Measurements from ENCODE around the gene AMHR2. TPM values are rescaled to one million over a fixed set of nuclear protein-coding genes. Genes with fewer than 3 reads are reported as not detected.
"Not testable (repeated sequence)": the region's sequence is repeated elsewhere in the genome, so short reads cannot be mapped to it uniquely, and the experiment has no call there.

Gene AMHR2
- total RNA-seq, 5 donors from 2014 or later (not counting 1 experiment from before 2014, with no cell fraction given) = 0.19 TPM; not detected in 4

DNA sequence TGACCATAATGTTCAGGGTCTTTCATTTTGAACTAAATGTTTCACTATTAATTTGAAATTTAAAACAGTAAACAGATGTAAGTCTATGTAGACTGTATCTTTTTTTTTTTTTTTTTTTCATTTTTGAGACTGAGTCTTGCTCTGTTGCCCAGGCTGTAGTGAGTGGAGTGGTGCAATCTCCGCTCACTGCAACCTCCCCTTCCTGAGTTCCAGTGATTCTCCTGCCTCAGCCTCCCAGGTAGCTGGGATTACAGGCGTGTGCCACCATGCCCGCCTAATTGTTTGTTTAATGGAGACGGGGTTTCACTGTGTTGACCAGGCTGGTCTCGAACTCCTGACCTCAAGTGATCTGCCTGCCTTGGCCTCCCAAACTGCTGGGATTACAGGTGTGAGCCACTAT lies 37.3 kb upstream of the AMHR2 start:
- not testable (repeated sequence) for H3K27me3 ChIP-seq (replicated peaks in 1 of 2; ENCODE audit: control insufficient read depth in 2 of 2, extremely low read depth in 1 of 2, insufficient read depth in 2 of 2, low read length in 1 of 2); H3K27ac ChIP-seq (ENCODE audit: low read length); ATAC-seq (replicated peaks in 1 of 4); H3K9me3 Mint-ChIP-seq; DNase-seq; H3K9me3 ChIP-seq; H3K27me3 Mint-ChIP-seq
- peaks cover 79 to 86% (median 82%) of the 10 kb centered on the region in 3 donors for H3K4me1 Mint-ChIP-seq
- peaks cover 42% of the 10 kb centered on the region for H3K36me3 Mint-ChIP-seq
- H3K4me1 ChIP-seq (ENCODE audit: control insufficient read depth in 1 of 2, extremely low read depth in 1 of 2, insufficient read depth in 2 of 2, low read length in 2 of 2) = peaks cover 23 to 79% of the 10 kb centered on the region in 2 experiments
- peak overlapping the region in 2 of 3 donors; percentile 61 to 74 for H3K4me3 Mint-ChIP-seq
- H3K36me3 ChIP-seq (ENCODE audit: control insufficient read depth in 2 of 2, extremely low read depth in 1 of 2, insufficient read depth in 1 of 2, low read length in 1 of 2) = peaks cover 5 to 49% of the 10 kb centered on the region in 2 donors
- ChIA-PET CTCF (interaction anchor here in 1 of 2 donors (0.6 to 2.2 kb wide), 2 partner anchors 24 to 33 kb away, joined by 3 to 7 read pairs; no protein-coding TSS in a partner anchor), POLR2A (interaction anchor here (0.6 to 1.0 kb wide), 3 partner anchors 21 to 69 kb away, joined by 3 to 16 read pairs (median 8); no protein-coding TSS in a partner anchor)
- peak overlapping the region; percentile 17 to 60 for H3K27ac Mint-ChIP-seq
- H3K4me3 ChIP-seq (ENCODE audit: control insufficient read depth in 1 of 2, extremely low read depth in 1 of 2, low read length in 1 of 2) = peak overlapping the region in 1 of 2 donors; percentile 15
- no CpG with 5 or more reads among the region's 5 CpGs for WGBS (ENCODE audit: insufficient coverage)

DNA sequence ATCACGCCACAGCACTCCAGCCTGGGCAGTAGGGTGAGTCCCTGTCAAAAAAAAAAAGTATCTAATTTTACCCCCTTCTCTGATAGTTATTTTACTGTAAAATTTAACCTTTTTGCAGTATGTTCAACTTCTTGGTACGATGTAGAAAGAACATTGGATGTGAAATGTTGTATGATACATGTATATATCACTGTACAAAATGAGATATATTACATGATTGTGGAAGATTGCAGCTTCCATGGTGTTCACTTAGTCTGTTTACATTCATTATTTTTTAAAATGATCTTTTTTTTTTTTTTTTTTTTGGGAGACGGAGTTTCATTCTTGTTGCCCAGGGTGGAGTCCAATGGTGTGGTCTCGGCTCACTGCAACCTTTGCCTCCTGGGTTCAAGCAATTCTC lies 34.7 kb upstream of the AMHR2 start:
- peak overlapping the region in 2 of 3 donors; percentile 47 to 61 for H3K4me3 Mint-ChIP-seq
- no peak overlapping the region for H3K27ac ChIP-seq (ENCODE audit: low read length)
- H3K9me3 ChIP-seq = no peaks in the 10 kb centered on the region
- DNase-seq = no peak
- no peak overlapping the region for H3K4me3 ChIP-seq (ENCODE audit: control insufficient read depth in 1 of 2, extremely low read depth in 1 of 2, low read length in 1 of 2)
- H3K4me1 Mint-ChIP-seq = peaks cover 61 to 66% (median 62%) of the 10 kb centered on the region in 3 donors
- ChIA-PET POLR2A (no interaction called here), CTCF (interaction anchor here (0.5 to 2.2 kb wide), 2 partner anchors 34 to 36 kb away, joined by 3 to 7 read pairs; no protein-coding TSS in a partner anchor)
- no peaks in the 10 kb centered on the region for H3K27me3 Mint-ChIP-seq
- no peaks in the 10 kb centered on the region for H3K9me3 Mint-ChIP-seq
- peaks cover 3 to 37% of the 10 kb centered on the region in 2 donors for H3K36me3 ChIP-seq (ENCODE audit: control insufficient read depth in 2 of 2, extremely low read depth in 1 of 2, insufficient read depth in 1 of 2, low read length in 1 of 2)
- peaks cover 22% of the 10 kb centered on the region for H3K36me3 Mint-ChIP-seq
- H3K27me3 ChIP-seq (replicated peaks in 1 of 2; ENCODE audit: control insufficient read depth in 2 of 2, extremely low read depth in 1 of 2, insufficient read depth in 2 of 2, low read length in 1 of 2) = no peaks in the 10 kb centered on the region
- ATAC-seq (replicated peaks in 1 of 4) = no peak
- H3K27ac Mint-ChIP-seq = no peak overlapping the region
- 100% methylated on average over 1 of the region's 4 CpGs for WGBS (ENCODE audit: insufficient coverage)
- peaks cover 6 to 54% of the 10 kb centered on the region in 2 experiments for H3K4me1 ChIP-seq (ENCODE audit: control insufficient read depth in 1 of 2, extremely low read depth in 1 of 2, insufficient read depth in 2 of 2, low read length in 2 of 2)

DNA sequence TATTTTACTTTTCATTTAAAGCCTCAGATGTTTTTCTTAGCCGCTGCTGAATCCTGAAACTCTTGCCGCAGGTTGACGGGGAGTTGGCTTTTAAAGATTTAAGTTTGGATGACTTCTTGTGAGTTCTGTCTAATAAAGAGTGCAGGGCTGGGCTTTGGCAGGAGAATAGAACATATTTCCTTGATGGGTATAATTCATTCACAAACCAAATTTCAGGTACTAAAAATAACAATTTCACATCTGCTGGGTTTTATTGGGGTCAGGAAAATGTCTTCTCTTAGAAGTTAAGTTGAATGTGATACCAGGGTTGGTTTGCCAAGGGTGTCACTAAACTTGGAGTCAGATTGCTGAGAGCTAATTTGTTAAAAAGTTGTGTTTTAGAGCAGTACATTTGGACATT lies 34.0 kb upstream of the AMHR2 start:
- WGBS (ENCODE audit: insufficient coverage) = no CpG with 5 or more reads among the region's 3 CpGs
- Histone ChIP-seq H3K4me1 (ENCODE audit: control insufficient read depth in 1 of 2, extremely low read depth in 1 of 2, insufficient read depth in 2 of 2, low read length in 2 of 2) (peaks cover 3 to 47% of the 10 kb centered on the region in 2 experiments), H3K27me3 (replicated peaks in 1 of 2; ENCODE audit: control insufficient read depth in 2 of 2, extremely low read depth in 1 of 2, insufficient read depth in 2 of 2, low read length in 1 of 2) (no peaks in the 10 kb centered on the region), H3K9me3 (no peaks in the 10 kb centered on the region), H3K4me3 (ENCODE audit: control insufficient read depth in 1 of 2, extremely low read depth in 1 of 2, low read length in 1 of 2) (no peak overlapping the region), H3K36me3 (ENCODE audit: control insufficient read depth in 2 of 2, extremely low read depth in 1 of 2, insufficient read depth in 1 of 2, low read length in 1 of 2) (peaks cover 2 to 36% of the 10 kb centered on the region in 2 donors), H3K27ac (ENCODE audit: low read length) (no peak overlapping the region)
- Mint-ChIP-seq H3K9me3 (no peaks in the 10 kb centered on the region), H3K4me3 (peak overlapping the region in 2 of 3 donors; percentile 5 to 35), H3K36me3 (peaks cover 22% of the 10 kb centered on the region), H3K27ac (peak overlapping the region; percentile 1 to 3), H3K4me1 (peaks cover 55 to 61% (median 59%) of the 10 kb centered on the region in 3 donors), H3K27me3 (no peaks in the 10 kb centered on the region)
- ChIA-PET POLR2A (interaction anchor here in 1 of 2 donors (0.7 kb wide), 1 partner anchor 68 kb away, joined by 3 read pairs; the partner anchor contains the start of gene AAAS), CTCF (interaction anchor here in 1 of 2 donors (0.9 kb wide), 1 partner anchor 25 kb away, joined by 3 read pairs; no protein-coding TSS in a partner anchor)
- DNase-seq (no peak), ATAC-seq (replicated peaks in 1 of 4) (no peak)

DNA sequence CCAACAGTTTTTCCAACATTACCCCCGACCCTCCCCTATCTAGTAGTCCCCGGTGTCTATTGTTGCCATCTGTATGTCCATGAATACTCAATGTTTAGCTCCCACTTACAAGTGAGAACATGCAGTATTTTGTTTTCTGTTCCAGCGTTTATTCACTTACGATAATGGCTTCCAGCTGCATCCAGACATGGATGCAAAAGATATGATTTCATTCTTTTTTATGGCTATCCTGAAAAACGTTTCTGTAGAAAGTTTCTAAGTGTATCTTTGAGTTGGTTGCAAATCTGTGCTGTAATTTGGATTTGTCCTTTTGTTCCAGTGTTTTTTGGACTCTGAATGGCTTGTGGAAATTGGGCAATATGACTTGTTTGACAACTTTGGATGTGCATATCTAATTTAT lies 31.9 kb upstream of the AMHR2 start:
- no peaks in the 10 kb centered on the region for H3K9me3 ChIP-seq
- Mint-ChIP-seq H3K36me3 (peaks cover 23% of the 10 kb centered on the region), H3K9me3 (no peaks in the 10 kb centered on the region), H3K4me1 (peaks cover 50 to 52% (median 50%) of the 10 kb centered on the region in 3 donors), H3K27ac (peak overlapping the region in 1 of 2 donors; percentile 49), H3K27me3 (no peaks in the 10 kb centered on the region), H3K4me3 (peak overlapping the region in 1 of 3 donors; percentile 18)
- H3K27ac ChIP-seq (ENCODE audit: low read length) = no peak overlapping the region
- H3K27me3 ChIP-seq (replicated peaks in 1 of 2; ENCODE audit: control insufficient read depth in 2 of 2, extremely low read depth in 1 of 2, insufficient read depth in 2 of 2, low read length in 1 of 2) = no peaks in the 10 kb centered on the region
- no peak overlapping the region for H3K4me3 ChIP-seq (ENCODE audit: control insufficient read depth in 1 of 2, extremely low read depth in 1 of 2, low read length in 1 of 2)
- 78% methylated on average over 3 of the region's 5 CpGs for WGBS (ENCODE audit: insufficient coverage)
- no peak for DNase-seq
- POLR2A ChIA-PET = no interaction called here
- peaks cover 2 to 29% of the 10 kb centered on the region in 2 experiments for H3K4me1 ChIP-seq (ENCODE audit: control insufficient read depth in 1 of 2, extremely low read depth in 1 of 2, insufficient read depth in 2 of 2, low read length in 2 of 2)
- no peak for ATAC-seq (replicated peaks in 1 of 4)
- H3K36me3 ChIP-seq (ENCODE audit: control insufficient read depth in 2 of 2, extremely low read depth in 1 of 2, insufficient read depth in 1 of 2, low read length in 1 of 2) = peaks cover 0 to 34% of the 10 kb centered on the region in 2 donors
- CTCF ChIA-PET = interaction anchor here in 1 of 2 donors (0.6 kb wide), 1 partner anchor 48 kb away, joined by 3 read pairs; no protein-coding TSS in a partner anchor

DNA sequence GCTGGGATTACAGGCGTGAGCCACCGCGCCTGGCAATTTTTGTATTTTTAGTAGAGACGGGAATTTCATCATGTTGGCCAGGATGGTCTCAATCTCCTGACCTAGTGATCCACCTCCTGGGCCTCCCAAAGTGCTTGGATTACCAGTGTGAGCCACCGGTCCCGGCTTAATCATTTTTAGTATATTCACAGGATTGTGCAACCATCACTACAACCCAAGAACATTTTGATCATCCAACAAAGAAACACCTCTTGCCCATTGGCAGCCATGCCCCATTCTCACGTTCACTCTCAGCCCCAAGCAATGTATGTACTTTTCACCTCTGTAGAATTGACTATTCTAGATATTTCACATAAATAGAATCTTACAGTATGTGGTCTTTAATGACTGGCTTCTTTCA lies 23.8 kb upstream of the AMHR2 start:
- 100% methylated on average over 6 of the region's 7 CpGs for WGBS (ENCODE audit: insufficient coverage)
- Histone ChIP-seq H3K4me1 (ENCODE audit: control insufficient read depth in 1 of 2, extremely low read depth in 1 of 2, insufficient read depth in 2 of 2, low read length in 2 of 2) (no peaks in the 10 kb centered on the region), H3K27ac (ENCODE audit: low read length) (no peak overlapping the region), H3K9me3 (no peaks in the 10 kb centered on the region), H3K4me3 (ENCODE audit: control insufficient read depth in 1 of 2, extremely low read depth in 1 of 2, low read length in 1 of 2) (no peak overlapping the region), H3K27me3 (replicated peaks in 1 of 2; ENCODE audit: control insufficient read depth in 2 of 2, extremely low read depth in 1 of 2, insufficient read depth in 2 of 2, low read length in 1 of 2) (no peaks in the 10 kb centered on the region), H3K36me3 (ENCODE audit: control insufficient read depth in 2 of 2, extremely low read depth in 1 of 2, insufficient read depth in 1 of 2, low read length in 1 of 2) (peaks cover 6 to 24% of the 10 kb centered on the region in 2 donors)
- H3K4me1 Mint-ChIP-seq = peaks cover 17 to 24% (median 22%) of the 10 kb centered on the region in 3 donors
- POLR2A ChIA-PET = no interaction called here
- CTCF ChIA-PET = no interaction called here
- no peak for ATAC-seq (replicated peaks in 1 of 4)
- no peak for DNase-seq
- peaks cover 16% of the 10 kb centered on the region for H3K36me3 Mint-ChIP-seq
- H3K27me3 Mint-ChIP-seq = no peaks in the 10 kb centered on the region
- no peaks in the 10 kb centered on the region for H3K9me3 Mint-ChIP-seq
- no peak overlapping the region for H3K4me3 Mint-ChIP-seq
- no peak overlapping the region for H3K27ac Mint-ChIP-seq

DNA sequence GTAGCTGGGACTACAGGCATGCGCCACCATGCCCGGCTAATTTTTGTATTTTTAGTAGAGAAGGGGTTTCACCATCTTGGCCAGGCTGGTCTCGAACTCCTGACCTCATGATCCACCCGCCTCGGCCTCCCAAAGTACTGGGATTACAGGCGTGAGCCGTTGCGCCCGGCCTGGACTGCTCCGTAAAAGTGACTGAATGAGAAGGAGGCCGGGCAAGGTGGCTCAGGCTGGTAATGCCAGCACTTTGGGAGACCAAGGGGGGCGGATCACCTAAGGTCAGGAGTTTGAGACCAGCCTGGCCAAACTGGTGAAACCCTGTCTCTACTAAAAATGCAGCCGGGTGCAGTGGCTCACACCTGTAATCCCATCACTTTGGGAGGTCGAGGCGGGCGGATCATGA lies 21.3 kb upstream of the AMHR2 start:
- not testable (repeated sequence) for H3K27ac Mint-ChIP-seq; H3K27me3 ChIP-seq (replicated peaks in 1 of 2; ENCODE audit: control insufficient read depth in 2 of 2, extremely low read depth in 1 of 2, insufficient read depth in 2 of 2, low read length in 1 of 2); H3K4me1 ChIP-seq (ENCODE audit: control insufficient read depth in 1 of 2, extremely low read depth in 1 of 2, insufficient read depth in 2 of 2, low read length in 2 of 2); DNase-seq; H3K27me3 Mint-ChIP-seq; H3K4me3 Mint-ChIP-seq; H3K4me3 ChIP-seq (ENCODE audit: control insufficient read depth in 1 of 2, extremely low read depth in 1 of 2, low read length in 1 of 2); H3K9me3 ChIP-seq; H3K27ac ChIP-seq (ENCODE audit: low read length); ATAC-seq (replicated peaks in 1 of 4); H3K9me3 Mint-ChIP-seq
- peaks cover 13% of the 10 kb centered on the region for H3K36me3 Mint-ChIP-seq
- ChIA-PET CTCF (interaction anchor here in 1 of 2 donors (1.4 kb wide), 1 partner anchor 19 kb away, joined by 6 read pairs; no protein-coding TSS in a partner anchor), POLR2A (interaction anchor here in 1 of 2 donors (0.7 kb wide), 1 partner anchor 861 kb away, joined by 6 read pairs; no protein-coding TSS in a partner anchor)
- H3K36me3 ChIP-seq (ENCODE audit: control insufficient read depth in 2 of 2, extremely low read depth in 1 of 2, insufficient read depth in 1 of 2, low read length in 1 of 2) = peaks cover 14 to 29% of the 10 kb centered on the region in 2 donors
- H3K4me1 Mint-ChIP-seq = peaks cover 12 to 19% (median 13%) of the 10 kb centered on the region in 3 donors
- 98% methylated on average over 14 of the region's 16 CpGs for WGBS (ENCODE audit: insufficient coverage)

Measured in T-cell (primary cell).